Measurements from ENCODE around the gene GPBAR1.

Gene GPBAR1

DNA sequence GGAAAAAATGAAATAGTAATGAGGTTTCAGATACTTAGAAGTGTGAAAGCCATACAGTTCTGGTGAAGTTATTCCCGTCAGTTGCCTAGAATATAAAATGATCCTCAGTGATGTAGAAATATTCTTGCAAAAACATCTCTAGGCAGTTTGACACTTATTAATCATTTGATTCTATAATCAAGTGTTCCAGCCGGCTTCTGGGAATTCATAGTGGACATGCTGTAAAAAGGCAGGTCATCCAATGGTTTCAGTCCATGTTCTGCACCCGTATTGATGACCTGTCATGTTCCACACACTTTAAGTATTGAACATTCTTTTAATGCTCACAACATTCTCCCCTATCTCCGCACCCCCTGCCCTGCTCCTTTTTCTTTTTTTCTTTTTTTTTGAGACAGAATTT lies 24.0 kb upstream of the GPBAR1 start:
- H3K9me2 ChIP-seq (replicated peaks; ENCODE audit: insufficient read depth, low read length), result no peaks in the 10 kb centered on the region
- no peaks in the 10 kb centered on the region; the same call in 1 of the 2 replicates for H3K79me2 ChIP-seq (ENCODE audit: insufficient read depth, low read length)
- no peaks in the 10 kb centered on the region for H3K9me3 ChIP-seq (ENCODE audit: insufficient read depth, low read length)
- no peak overlapping the region for H2AFZ ChIP-seq (ENCODE audit: low read depth, low read length, severe bottlenecking)
- no peaks in the 10 kb centered on the region for H3F3A ChIP-seq (ENCODE audit: insufficient read depth)
- H4K20me1 ChIP-seq (ENCODE audit: low read depth, low read length), result 0 out of 2 replicates have a peak, but pooled peaks cover 4% of the 10 kb centered on the region
- no peak overlapping the region for H3K27ac ChIP-seq (ENCODE audit: low read depth, low read length)
- H3K4me3 ChIP-seq (ENCODE audit: insufficient read depth, low read length, poor library complexity, severe bottlenecking), result no peak overlapping the region
- no peak overlapping the region for H3K4me2 ChIP-seq (ENCODE audit: low read depth, low read length, poor library complexity, severe bottlenecking)
- no peaks in the 10 kb centered on the region for H3K27me3 ChIP-seq (ENCODE audit: low read length)
- no peak overlapping the region for H3K9ac ChIP-seq (ENCODE audit: low read length)
- TF ChIP-seq EZH2phosphoT487 (conservative IDR thresholded peaks at IDR 0.05; ENCODE audit: low read length), result no peak
- TF ChIP-seq, protein P1, sequence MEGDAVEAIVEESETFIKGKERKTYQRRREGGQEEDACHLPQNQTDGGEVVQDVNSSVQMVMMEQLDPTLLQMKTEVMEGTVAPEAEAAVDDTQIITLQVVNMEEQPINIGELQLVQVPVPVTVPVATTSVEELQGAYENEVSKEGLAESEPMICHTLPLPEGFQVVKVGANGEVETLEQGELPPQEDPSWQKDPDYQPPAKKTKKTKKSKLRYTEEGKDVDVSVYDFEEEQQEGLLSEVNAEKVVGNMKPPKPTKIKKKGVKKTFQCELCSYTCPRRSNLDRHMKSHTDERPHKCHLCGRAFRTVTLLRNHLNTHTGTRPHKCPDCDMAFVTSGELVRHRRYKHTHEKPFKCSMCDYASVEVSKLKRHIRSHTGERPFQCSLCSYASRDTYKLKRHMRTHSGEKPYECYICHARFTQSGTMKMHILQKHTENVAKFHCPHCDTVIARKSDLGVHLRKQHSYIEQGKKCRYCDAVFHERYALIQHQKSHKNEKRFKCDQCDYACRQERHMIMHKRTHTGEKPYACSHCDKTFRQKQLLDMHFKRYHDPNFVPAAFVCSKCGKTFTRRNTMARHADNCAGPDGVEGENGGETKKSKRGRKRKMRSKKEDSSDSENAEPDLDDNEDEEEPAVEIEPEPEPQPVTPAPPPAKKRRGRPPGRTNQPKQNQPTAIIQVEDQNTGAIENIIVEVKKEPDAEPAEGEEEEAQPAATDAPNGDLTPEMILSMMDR (IDR thresholded peaks at IDR 0.05; ENCODE audit: insufficient read depth, low read length, poor library complexity, severe bottlenecking), result no peak
- H3K36me3 ChIP-seq (ENCODE audit: low read length), result peaks cover 54% of the 10 kb centered on the region

DNA sequence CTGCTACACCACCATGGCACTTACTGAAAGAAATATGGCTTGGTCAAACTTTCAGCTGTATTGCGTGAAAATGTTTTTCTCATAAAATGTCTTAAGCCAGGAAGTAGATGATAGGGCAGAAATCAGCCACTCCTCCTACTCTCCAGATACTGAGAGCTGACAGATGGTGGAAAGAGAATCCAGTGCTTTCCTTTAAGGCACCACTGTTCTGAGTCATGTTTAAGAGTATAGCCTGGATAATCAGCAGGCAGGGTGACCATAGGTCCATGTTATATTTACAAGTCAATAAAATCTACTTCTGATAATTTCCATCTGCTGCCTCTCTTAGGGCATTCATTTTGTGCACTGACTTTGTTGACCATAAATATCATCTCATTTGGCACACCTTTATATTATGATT lies 21.9 kb upstream of the GPBAR1 start:
- Histone ChIP-seq H3K36me3 (ENCODE audit: low read length) (peaks cover 57% of the 10 kb centered on the region), H3K27ac (ENCODE audit: low read depth, low read length) (no peak overlapping the region), H2AFZ (ENCODE audit: low read depth, low read length, severe bottlenecking) (no peak overlapping the region), H3K9ac (ENCODE audit: low read length) (no peak overlapping the region), H3K9me2 (replicated peaks; ENCODE audit: insufficient read depth, low read length) (no peaks in the 10 kb centered on the region), H3F3A (ENCODE audit: insufficient read depth) (no peaks in the 10 kb centered on the region), H3K27me3 (ENCODE audit: low read length) (no peaks in the 10 kb centered on the region), H4K20me1 (ENCODE audit: low read depth, low read length) (no peaks in the 10 kb centered on the region), H3K9me3 (ENCODE audit: insufficient read depth, low read length) (no peaks in the 10 kb centered on the region), H3K4me3 (ENCODE audit: insufficient read depth, low read length, poor library complexity, severe bottlenecking) (no peak overlapping the region), H3K4me2 (ENCODE audit: low read depth, low read length, poor library complexity, severe bottlenecking) (no peak overlapping the region), H3K79me2 (ENCODE audit: insufficient read depth, low read length) (no peaks in the 10 kb centered on the region; the same call in 1 of the 2 replicates)
- TF ChIP-seq, protein P1 (IDR thresholded peaks at IDR 0.05; ENCODE audit: insufficient read depth, low read length, poor library complexity, severe bottlenecking), result no peak
- TF ChIP-seq EZH2phosphoT487 (conservative IDR thresholded peaks at IDR 0.05; ENCODE audit: low read length), result no peak

DNA sequence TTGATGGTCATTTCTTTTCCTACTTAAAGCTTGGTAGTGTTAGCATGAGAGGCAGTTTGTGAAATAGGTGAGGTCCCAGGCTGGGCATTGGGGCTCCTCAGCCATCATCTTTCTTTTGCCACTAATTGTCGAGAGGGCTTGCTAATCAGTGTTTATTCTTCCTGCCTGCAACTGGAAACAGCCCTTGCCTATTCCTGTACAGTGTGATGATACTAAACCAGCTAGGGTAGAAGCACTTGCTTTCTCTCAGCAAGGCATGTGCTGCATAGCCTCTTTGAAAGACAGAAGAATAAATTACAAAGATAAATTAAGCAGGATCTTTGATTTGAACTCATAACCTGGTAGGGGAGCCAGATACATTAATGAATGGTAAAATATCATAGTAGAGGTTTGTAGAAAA lies 16.6 kb upstream of the GPBAR1 start:
- TF ChIP-seq, protein P1 (IDR thresholded peaks at IDR 0.05; ENCODE audit: insufficient read depth, low read length, poor library complexity, severe bottlenecking), result no peak
- no peak for TF ChIP-seq EZH2phosphoT487 (conservative IDR thresholded peaks at IDR 0.05; ENCODE audit: low read length)
- Histone ChIP-seq H3K4me3 (ENCODE audit: insufficient read depth, low read length, poor library complexity, severe bottlenecking) (no peak overlapping the region), H3F3A (ENCODE audit: insufficient read depth) (no peaks in the 10 kb centered on the region), H3K9me3 (ENCODE audit: insufficient read depth, low read length) (no peaks in the 10 kb centered on the region), H3K36me3 (ENCODE audit: low read length) (peaks cover 52% of the 10 kb centered on the region), H3K79me2 (ENCODE audit: insufficient read depth, low read length) (no peaks in the 10 kb centered on the region; the same call in 1 of the 2 replicates), H4K20me1 (ENCODE audit: low read depth, low read length) (no peaks in the 10 kb centered on the region), H3K27ac (ENCODE audit: low read depth, low read length) (no peak overlapping the region), H3K9me2 (replicated peaks; ENCODE audit: insufficient read depth, low read length) (no peaks in the 10 kb centered on the region), H3K4me2 (ENCODE audit: low read depth, low read length, poor library complexity, severe bottlenecking) (no peak overlapping the region), H3K27me3 (ENCODE audit: low read length) (no peaks in the 10 kb centered on the region), H3K9ac (ENCODE audit: low read length) (no peak overlapping the region), H2AFZ (ENCODE audit: low read depth, low read length, severe bottlenecking) (no peak overlapping the region)

All from SU-DHL-6 (cell line).